Stomach smooth muscle (tissue), 2 donors: ENCODE data around the gene NME7.
"Not testable (repeated sequence)": the region's sequence is repeated elsewhere in the genome, so short reads cannot be mapped to it uniquely, and the experiment has no call there.

ENCODE experiments used
- H3K27ac ChIP-seq: one replicate; pipeline ENCODE4 v1.7.0; 2013; ENCODE audit warnings: mild to moderate bottlenecking, low read length, inconsistent platforms
- H3K27me3 ChIP-seq, 2 donors: one replicate each; pipeline ENCODE4 v1.7.0; 2013; ENCODE audit warnings: low read length in 2 of 2; ENCODE audit not compliant: insufficient read depth in 2 of 2, control insufficient read depth in 1 of 2
- H3K36me3 ChIP-seq, 2 donors: one replicate each; pipeline ENCODE4 v1.7.0; 2013; ENCODE audit warnings: low read length in 2 of 2; ENCODE audit not compliant: control insufficient read depth in 2 of 2, insufficient read depth in 2 of 2
- H3K4me1 ChIP-seq: one replicate; pipeline ENCODE4 v1.7.0; 2013; ENCODE audit warnings: low read length; ENCODE audit not compliant: control insufficient read depth, insufficient read depth
- H3K4me3 ChIP-seq, 2 donors: one replicate each; pipeline ENCODE4 v1.7.0; 2013; ENCODE audit warnings: low read length in 2 of 2
- H3K9ac ChIP-seq, 2 donors: one replicate each; pipeline ENCODE4 v1.7.0; 2013; ENCODE audit warnings: low read length in 2 of 2, mild to moderate bottlenecking in 1 of 2
- H3K9me3 ChIP-seq, 2 donors: one replicate each; pipeline ENCODE4 v1.7.0; 2013; ENCODE audit warnings: low read length in 2 of 2; ENCODE audit not compliant: control insufficient read depth in 2 of 2
- donor health status: healthy.
- donor health status: Pancreatic carcinoma.

The NME7 gene

DNA sequence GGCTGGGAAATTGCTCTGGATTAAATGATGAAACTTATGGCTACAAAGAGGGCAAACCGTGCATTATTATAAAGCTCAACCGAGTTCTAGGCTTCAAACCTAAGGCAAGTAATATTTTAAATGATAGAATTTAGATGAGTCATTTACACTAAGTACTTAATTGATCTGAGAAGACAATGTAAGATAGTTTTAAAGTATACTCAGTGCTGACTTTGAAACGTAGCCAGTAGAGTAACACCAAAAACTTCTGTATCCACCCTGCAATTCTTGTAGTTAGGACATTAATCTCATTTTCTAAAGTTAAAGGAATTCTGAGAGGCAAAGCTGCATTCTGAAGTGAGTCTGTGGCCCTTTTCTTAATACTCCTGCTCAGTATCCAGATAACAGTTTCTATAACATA is 240.3 kb downstream of the NME7 start:
- Histone ChIP-seq H3K4me3 (no peak overlapping the region), H3K27ac (no peak overlapping the region), H3K9me3 (no peaks in the 10 kb centered on the region), H3K27me3 (no peaks in the 10 kb centered on the region), H3K9ac (no peak overlapping the region), H3K36me3 (peaks cover 23 to 35% of the 10 kb centered on the region in 2 donors), H3K4me1 (no peaks in the 10 kb centered on the region)

DNA sequence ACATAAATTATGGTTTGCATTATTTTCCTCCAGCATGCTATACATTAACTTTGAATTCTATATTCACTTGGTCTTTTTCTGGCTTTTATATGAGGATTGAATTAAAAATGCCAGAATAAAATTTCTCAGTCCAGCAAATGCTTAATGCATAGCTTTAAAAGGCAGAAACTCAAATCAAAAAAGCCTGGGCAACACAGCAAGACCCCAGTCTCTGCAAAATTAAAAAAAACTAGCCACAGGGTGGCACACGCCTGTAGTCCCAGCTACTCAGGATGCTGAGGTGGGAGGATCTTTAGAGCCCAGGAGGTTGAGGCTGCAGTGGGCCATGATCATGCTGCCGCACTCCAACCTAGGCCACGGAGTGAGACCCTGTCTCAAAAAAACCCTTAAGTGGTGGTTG is 241.3 kb downstream of the NME7 start:
- no peak overlapping the region for H3K9ac ChIP-seq
- no peak overlapping the region for H3K4me3 ChIP-seq
- H3K36me3 ChIP-seq, result peaks cover 23 to 35% of the 10 kb centered on the region in 2 donors
- no peak overlapping the region for H3K27ac ChIP-seq
- H3K9me3 ChIP-seq, result no peaks in the 10 kb centered on the region
- H3K4me1 ChIP-seq, result no peaks in the 10 kb centered on the region
- no peaks in the 10 kb centered on the region for H3K27me3 ChIP-seq

GRCh38 chr1:169125597-169125996 is 242.0 kb downstream of the NME7 start:
- H3K27me3 ChIP-seq, H3K27ac ChIP-seq, H3K4me1 ChIP-seq, H3K9me3 ChIP-seq, H3K4me3 ChIP-seq, H3K9ac ChIP-seq: not testable (repeated sequence)
- peaks cover 18 to 30% of the 10 kb centered on the region in 2 donors for H3K36me3 ChIP-seq

GRCh38 chr1:169124459-169124858 is 243.1 kb downstream of the NME7 start:
- H3K9ac ChIP-seq, result no peak overlapping the region
- H3K4me3 ChIP-seq, result no peak overlapping the region
- no peak overlapping the region for H3K27ac ChIP-seq
- H3K9me3 ChIP-seq, result no peaks in the 10 kb centered on the region
- peaks cover 5% of the 10 kb centered on the region for H3K4me1 ChIP-seq
- H3K36me3 ChIP-seq, result peaks cover 18 to 29% of the 10 kb centered on the region in 2 donors
- H3K27me3 ChIP-seq, result no peaks in the 10 kb centered on the region

DNA sequence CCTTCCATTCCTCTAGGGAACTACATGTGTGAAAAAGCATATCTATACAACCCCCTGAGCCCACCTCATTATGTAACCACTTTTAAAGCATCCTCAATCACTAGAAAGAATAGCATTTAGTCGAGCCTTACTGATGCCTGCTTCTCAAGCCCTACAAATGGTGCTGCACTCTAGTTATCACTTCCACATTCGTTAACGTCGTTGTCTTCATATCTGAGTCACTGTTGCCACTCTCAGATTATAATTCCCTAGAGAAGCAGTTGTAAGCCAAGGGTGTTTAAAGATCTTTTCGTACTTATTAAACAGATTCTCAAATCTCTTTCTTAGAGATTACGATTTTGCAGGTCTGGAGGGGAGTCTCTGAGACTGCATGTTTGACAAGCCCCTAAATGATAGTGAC is 244.6 kb downstream of the NME7 start:
- H3K4me3 ChIP-seq, result no peak overlapping the region
- no peak overlapping the region for H3K9ac ChIP-seq
- H3K36me3 ChIP-seq, result peaks cover 14 to 23% of the 10 kb centered on the region in 2 donors
- H3K9me3 ChIP-seq, result no peaks in the 10 kb centered on the region
- no peaks in the 10 kb centered on the region for H3K27me3 ChIP-seq
- no peak overlapping the region for H3K27ac ChIP-seq
- peaks cover 6% of the 10 kb centered on the region for H3K4me1 ChIP-seq

DNA sequence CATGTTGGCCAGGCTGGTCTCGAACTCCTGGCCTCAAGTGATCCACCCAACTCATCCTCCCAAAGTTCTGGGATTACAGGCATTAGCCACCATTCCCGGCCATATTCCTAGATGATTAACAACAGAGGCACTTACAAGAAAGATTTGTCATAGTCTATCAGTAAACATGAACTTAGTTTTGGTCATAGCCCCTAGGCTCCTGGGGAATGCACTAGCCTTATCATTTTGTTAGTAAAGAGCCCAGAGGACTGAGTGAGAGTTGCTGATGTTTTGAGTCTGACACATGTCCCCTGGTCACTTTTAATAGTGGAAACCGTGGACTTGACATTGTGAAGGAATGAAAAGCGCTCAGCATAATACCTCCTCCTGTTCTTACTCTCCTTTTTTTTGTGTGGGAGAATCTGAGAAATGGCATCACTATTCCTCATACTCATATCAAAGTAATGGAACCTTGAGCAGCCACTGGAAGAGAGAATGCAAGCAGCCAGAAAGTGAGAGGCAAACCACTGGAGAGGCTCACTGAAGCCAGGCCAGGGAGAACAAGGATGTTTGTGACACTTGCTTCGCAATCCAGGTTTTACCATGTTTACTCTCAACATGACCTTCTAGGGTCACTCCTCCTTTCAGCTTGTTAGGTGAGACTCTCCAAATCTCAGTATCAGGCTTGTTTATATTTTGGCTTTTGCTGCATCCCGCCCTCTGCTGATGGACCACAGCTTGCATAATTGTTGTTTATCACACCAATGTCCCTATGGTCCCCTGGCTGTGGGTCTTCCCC is 246.3 kb downstream of the NME7 start:
- Histone ChIP-seq H3K4me3 (no peak overlapping the region), H3K36me3 (peaks cover 9 to 16% of the 10 kb centered on the region in 2 donors), H3K27ac (no peak overlapping the region), H3K4me1 (peaks cover 6% of the 10 kb centered on the region), H3K27me3 (no peaks in the 10 kb centered on the region), H3K9ac (no peak overlapping the region), H3K9me3 (no peaks in the 10 kb centered on the region)

- no peaks in the 10 kb centered on the region for H3K27me3 ChIP-seq
- peaks cover 4 to 11% of the 10 kb centered on the region in 2 donors for H3K36me3 ChIP-seq
- no peak overlapping the region for H3K9ac ChIP-seq
- H3K9me3 ChIP-seq, result no peaks in the 10 kb centered on the region
- peaks cover 14% of the 10 kb centered on the region for H3K4me1 ChIP-seq
- H3K4me3 ChIP-seq, result no peak overlapping the region
- no peak overlapping the region for H3K27ac ChIP-seq
Observed at GRCh38 chr1:169120066-169120465, 247.5 kb downstream of the NME7 start.

DNA sequence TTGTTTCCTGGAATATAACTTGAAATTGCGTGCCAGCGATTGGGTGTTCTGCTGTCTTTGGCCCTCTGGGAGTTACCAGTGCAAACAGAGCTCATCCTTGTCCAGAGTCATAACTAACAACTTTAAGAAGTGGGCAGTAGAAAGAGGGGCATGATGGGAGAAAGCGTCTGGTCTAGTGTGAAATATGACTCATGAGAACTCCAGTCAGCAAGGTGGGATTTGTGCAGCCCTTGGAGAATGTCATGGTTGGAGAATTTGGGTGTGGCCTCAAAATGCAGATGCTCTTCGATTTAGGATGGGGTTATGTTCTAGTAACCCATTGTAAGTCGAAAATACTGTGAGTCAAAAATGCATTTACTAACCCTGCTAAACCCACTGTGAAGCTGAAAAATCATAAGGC is 248.2 kb downstream of the NME7 start:
- Histone ChIP-seq H3K9me3 (no peaks in the 10 kb centered on the region), H3K36me3 (peaks cover 5 to 13% of the 10 kb centered on the region in 2 donors), H3K27me3 (no peaks in the 10 kb centered on the region), H3K9ac (no peak overlapping the region), H3K4me1 (peaks cover 14% of the 10 kb centered on the region), H3K27ac (no peak overlapping the region), H3K4me3 (no peak overlapping the region)

- peaks cover 20% of the 10 kb centered on the region for H3K4me1 ChIP-seq
- no peaks in the 10 kb centered on the region for H3K27me3 ChIP-seq
- H3K4me3 ChIP-seq, result no peak overlapping the region
- H3K9me3 ChIP-seq, result no peaks in the 10 kb centered on the region
- no peak overlapping the region for H3K27ac ChIP-seq
- H3K36me3 ChIP-seq, result peaks cover 8 to 18% of the 10 kb centered on the region in 2 donors
- H3K9ac ChIP-seq, result no peak overlapping the region
Observed at GRCh38 chr1:169118227-169118626, 249.4 kb downstream of the NME7 start.

- Histone ChIP-seq H3K36me3 (peaks cover 7 to 19% of the 10 kb centered on the region in 2 donors), H3K4me1 (peaks cover 20% of the 10 kb centered on the region), H3K9ac (no peak overlapping the region), H3K4me3 (no peak overlapping the region), H3K9me3 (no peaks in the 10 kb centered on the region), H3K27me3 (no peaks in the 10 kb centered on the region), H3K27ac (no peak overlapping the region)
Observed at GRCh38 chr1:169117599-169117998, 250.0 kb downstream of the NME7 start.

GRCh38 chr1:169117014-169117413 is 250.6 kb downstream of the NME7 start:
- Histone ChIP-seq H3K4me3 (no peak overlapping the region), H3K4me1 (peaks cover 24% of the 10 kb centered on the region), H3K27ac (no peak overlapping the region), H3K9me3 (no peaks in the 10 kb centered on the region), H3K27me3 (no peaks in the 10 kb centered on the region), H3K9ac (no peak overlapping the region), H3K36me3 (peaks cover 11 to 25% of the 10 kb centered on the region in 2 donors)
